ENCODE measurements around the gene WASF2.
"Not testable (repeated sequence)": the region's sequence is repeated elsewhere in the genome, so short reads cannot be mapped to it uniquely, and the experiment has no call there.

The WASF2 gene

GRCh38 chr1:27503844-27504587 lies 14.0 kb upstream of the WASF2 start:
- intact Hi-C loops (cut with DNase I), result no loop called here
- DNase-seq, result peak in 1 of 42 donors; percentile 27

DNA sequence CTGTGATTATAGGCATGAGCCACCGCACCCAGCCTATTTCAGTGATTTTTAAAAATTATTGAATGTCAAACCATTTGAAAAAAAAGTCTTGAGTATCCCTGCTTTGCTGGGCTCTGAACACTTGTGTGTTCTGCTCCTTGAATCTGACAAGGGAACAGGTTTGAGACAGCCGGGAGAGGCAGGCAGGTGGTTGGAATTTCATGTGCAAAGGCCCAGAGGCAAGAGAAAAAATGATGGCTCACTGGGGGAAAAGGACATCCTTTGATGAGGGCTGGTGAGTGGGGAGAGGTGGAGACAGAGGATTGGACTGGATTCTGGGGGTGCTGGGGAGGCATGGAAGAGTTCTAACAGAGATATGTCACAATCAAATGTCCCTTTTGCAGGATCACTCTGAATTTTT lies 13.1 kb upstream of the WASF2 start:
- intact Hi-C loops (cut with DNase I), result no loop called here
- DNase-seq, result no peak

DNA sequence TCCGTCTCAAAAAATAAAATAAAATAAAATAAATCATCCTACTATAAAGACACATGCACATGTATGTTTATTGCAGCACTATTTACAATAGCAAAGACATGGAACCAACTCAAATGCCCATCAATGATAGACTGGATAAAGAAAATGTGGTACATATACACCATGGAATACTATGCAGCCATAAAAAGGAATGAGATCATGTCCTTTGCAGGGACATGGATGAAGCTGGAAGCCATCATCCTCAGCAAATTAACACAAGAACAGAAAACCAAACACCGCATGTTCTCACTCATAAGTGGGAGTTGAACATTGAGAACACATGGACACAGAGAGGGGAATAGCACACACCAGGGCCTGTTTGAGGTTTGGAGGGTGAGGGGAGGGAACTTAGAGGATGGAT lies 11.2 kb upstream of the WASF2 start:
- intact Hi-C loops (cut with DNase I); DNase-seq: not testable (repeated sequence)

DNA sequence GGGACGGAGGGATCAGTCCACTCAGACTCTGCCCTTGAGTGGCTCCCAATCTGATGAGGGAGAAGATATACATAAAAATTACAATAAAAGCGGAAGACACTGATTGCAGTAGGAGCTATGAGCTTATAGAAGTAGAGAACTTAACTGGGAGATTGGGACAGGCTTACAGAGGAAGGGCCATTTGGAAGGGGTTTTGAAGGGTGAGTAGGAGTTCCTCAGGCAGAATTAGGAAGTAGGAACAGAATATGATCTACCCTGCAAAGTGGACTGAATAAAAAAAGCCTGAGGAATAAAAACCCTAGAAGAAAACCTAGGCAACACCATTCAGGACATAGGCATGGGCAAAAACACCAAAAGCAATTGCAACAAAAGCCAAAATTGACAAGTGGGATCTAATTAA lies 9.2 kb upstream of the WASF2 start:
- intact Hi-C loops (cut with DNase I), result loop anchor here (10.0 kb wide), 1 partner anchor 84 kb away; no protein-coding TSS in a partner anchor

GRCh38 chr1:27496604-27497155 lies 6.7 kb upstream of the WASF2 start:
- DNase-seq, result peak in 9 of 42 donors; percentile 12 to 45 (median 32)
- intact Hi-C loops (cut with DNase I), result loop anchor here (10.0 kb wide), 1 partner anchor 82 kb away; no protein-coding TSS in a partner anchor

More for the DNA sequence above, 9.2 kb upstream of the WASF2 start:
- DNase-seq, result no peak

DNA sequence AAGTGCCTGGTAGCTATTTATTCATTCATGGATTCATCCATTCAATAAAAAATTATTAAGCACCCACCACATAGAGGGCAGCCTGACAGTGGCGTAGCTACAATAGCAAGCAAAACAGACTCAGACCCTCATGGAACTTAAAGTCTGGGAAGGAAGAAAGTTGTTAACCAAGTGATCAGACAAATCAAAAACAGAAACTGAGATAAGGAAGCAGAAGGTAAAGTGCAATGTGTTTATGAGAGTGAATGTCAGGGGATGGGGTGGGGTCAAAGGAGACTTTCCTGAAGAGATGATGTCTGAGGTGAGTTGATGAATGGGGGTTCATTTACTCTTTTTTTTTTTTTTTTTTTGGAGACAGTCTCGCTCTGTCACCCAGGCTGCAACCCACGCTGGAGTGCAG lies 2.8 kb upstream of the WASF2 start:
- intact Hi-C loops (cut with DNase I), result loop anchor here (5.0 to 10.0 kb wide), 2 partner anchors 78 to 110 kb away; partner anchors contain the start of gene AHDC1
- DNase-seq, result peak in 1 of 42 donors; percentile 34

DNA sequence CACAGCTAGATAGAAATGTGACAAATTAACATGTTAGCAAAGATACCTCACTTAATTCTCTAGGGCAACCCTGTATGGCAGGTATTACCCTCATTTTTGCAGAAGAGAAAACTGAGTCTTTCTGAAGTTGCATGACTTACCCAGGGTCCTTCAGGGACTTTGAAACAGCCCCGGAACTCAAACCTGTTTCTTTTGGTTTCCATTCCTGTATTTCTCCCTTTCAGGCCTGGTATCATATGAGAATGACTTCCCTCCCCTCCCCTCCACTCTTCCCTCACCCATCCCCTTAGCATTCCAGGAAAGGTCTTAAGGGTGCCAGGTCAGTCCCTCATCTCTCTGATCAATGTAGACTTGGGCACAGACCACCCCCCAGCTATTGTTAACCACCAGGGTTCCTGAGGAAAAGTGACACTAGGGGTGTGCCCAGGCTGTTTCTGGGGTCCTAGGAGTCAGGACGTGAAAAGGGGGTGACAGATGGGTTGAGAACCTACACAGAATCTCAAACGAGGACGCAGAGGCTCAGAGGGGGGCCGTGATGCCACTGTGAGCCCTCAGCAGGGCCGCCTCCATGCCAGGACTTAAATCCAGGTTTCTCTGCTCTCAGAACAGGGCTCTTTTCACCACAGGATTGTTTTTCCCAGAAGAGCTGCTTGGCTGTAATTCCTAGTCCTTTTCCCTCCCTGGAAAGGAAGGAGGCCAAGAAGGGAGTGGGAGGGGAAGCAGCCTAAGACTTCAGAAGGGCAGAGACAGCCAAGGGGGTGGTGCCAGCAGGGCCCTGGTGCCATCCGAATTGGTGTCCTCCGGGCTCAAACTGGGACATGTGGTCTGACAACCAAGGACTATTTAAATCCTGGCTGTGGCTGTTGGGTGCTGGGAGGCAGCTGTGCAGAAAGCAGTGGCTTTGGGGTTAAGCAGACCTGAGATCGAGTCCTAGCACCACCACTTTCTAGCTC lies 2.1 kb upstream of the WASF2 start:
- intact Hi-C loops (cut with DNase I), result loop anchor here (5.0 to 10.0 kb wide), 2 partner anchors 77 to 110 kb away; partner anchors contain the start of gene AHDC1
- DNase-seq, result peak in 33 of 42 donors; percentile 31 to 82 (median 59)

DNA sequence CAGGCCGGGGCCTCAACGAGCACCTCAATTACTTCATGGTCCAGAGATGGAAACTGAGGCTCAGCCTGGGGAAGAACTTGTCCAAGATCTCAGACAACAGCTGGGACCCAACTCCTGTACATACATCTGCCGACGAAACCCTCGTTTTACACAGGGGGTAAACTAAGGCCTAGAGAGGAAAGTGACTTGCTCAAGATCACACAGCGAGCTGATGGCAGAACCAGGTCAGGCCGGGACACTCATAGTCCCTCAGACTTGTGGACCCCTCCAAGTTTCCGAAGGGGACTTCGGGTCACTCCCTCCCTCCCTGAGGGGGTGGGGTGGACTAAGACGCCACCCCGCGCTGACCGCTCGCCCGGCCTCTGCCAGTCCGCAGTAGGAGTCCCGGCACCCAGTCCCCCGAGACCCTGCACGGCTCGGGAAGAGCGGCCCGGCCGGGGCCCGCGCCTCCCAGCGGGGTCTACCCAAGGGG lies 430 bp downstream of the WASF2 start:
- DNase-seq, result peak in 9 of 42 donors; percentile 10 to 62 (median 25)
- intact Hi-C loops (cut with DNase I), result no loop called here

GRCh38 chr1:27487966-27488884 lies 1.7 kb downstream of the WASF2 start:
- intact Hi-C loops (cut with DNase I), result no loop called here
- peak in 8 of 42 donors; percentile 7 to 43 (median 14) for DNase-seq

- intact Hi-C loops (cut with DNase I), result no loop called here
- DNase-seq, result peak in 1 of 42 donors; percentile 9
Measured at GRCh38 chr1:27485363-27485762, 4.6 kb downstream of the WASF2 start.

- peak in 1 of 42 donors; percentile 6 for DNase-seq
- intact Hi-C loops (cut with DNase I), result no loop called here
Measured at GRCh38 chr1:27483659-27484058, 6.3 kb downstream of the WASF2 start.

DNA sequence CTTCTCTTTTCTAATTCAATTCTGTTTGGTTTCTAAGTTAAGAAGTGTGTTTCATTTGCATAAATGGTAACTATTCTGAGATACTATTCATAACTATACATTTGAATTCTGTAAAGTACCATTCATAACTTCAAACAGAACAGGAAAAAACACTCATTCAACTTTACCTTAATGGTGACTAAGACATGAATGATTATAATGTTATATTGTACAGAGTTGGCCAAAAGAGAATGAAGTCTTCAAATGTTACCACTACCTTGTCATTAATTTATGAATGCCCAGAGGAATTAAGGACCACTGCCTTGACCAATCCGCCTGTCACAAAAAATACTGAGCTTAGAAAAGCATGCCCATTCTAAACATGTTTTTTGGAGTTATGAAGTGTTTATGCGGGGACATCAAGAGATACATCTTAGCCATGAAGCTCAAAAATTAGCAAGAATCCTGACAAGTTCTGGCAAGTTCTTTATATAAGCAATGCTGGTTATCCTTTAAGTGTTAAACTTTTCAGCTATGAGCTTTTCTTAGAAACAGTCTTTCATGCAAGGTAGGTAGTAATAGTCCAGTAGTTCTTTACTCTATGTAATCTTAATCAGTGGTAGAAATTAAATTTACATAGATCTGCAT lies 7.9 kb downstream of the WASF2 start:
- no peak for DNase-seq
- intact Hi-C loops (cut with DNase I), result no loop called here

- intact Hi-C loops (cut with DNase I), result no loop called here
- DNase-seq, result no peak
Measured at GRCh38 chr1:27478098-27478497, 11.9 kb downstream of the WASF2 start.

- intact Hi-C loops (cut with DNase I), result no loop called here
- peak in 1 of 42 donors; percentile 6 for DNase-seq
Measured at GRCh38 chr1:27476237-27476636, 13.7 kb downstream of the WASF2 start.

GRCh38 chr1:27475720-27476119 lies 14.2 kb downstream of the WASF2 start:
- DNase-seq, result no peak
- intact Hi-C loops (cut with DNase I), result no loop called here

- DNase-seq, result peak in 1 of 42 donors; percentile 12
- intact Hi-C loops (cut with DNase I), result no loop called here
Measured at GRCh38 chr1:27473755-27474154, 16.2 kb downstream of the WASF2 start.

DNA sequence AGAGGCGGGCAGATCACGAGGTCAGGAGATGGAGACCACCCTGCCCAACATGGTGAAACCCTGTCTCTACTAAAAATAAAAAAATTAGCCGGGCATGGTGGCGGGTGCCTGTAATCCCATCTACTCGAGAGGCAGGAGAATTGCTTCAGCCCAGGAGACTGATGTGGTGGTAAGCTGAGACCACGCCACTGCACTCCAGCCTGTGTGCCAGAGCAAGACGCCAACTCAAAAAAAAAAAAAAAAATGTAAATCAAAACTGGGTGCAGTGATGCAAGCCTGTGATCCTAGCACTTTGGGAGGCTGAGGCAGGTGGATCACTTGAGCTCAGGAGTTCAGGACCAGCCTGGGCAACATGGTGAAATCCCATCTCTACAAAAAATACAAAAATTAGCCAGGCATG lies 17.9 kb downstream of the WASF2 start:
- intact Hi-C loops (cut with DNase I), result not testable (repeated sequence)
- DNase-seq, result peak in 1 of 42 donors; percentile 10

- DNase-seq, result peak in 1 of 42 donors; percentile 6
- intact Hi-C loops (cut with DNase I), result no loop called here
Measured at GRCh38 chr1:27471477-27471876, 18.5 kb downstream of the WASF2 start.
